HTERT RPE-1 (cell line): ENCODE measurements around the gene ZWILCH.

ENCODE experiments used
- in situ Hi-C: fragments of 300-500 bp; cut with MboI; formaldehyde crosslinking; loops from 4 replicates; pipeline ENCODE4 v1.14.3; 2020; ENCODE audit warnings: low sequenced_read_pairs

Gene ZWILCH

DNA sequence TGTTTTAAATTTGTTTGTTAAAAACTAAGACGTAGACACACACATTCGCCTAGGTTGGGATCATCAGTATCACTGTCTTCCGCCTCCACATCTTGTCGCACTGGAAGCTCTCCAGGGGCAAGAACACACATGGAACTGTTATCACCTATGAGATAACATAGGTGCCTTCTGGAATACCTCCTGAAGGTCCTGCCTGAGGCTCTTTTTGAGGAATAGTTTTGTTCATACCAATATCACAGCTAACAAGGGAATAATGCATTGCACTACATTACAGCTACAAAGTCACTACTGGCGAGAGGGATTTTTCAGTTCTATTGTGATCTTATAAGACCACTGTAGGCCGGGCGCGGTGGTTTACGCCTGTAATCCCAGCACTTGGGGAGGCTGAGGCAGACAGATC is 29.9 kb downstream of the ZWILCH start:
- in situ Hi-C loops, result no loop called here

DNA sequence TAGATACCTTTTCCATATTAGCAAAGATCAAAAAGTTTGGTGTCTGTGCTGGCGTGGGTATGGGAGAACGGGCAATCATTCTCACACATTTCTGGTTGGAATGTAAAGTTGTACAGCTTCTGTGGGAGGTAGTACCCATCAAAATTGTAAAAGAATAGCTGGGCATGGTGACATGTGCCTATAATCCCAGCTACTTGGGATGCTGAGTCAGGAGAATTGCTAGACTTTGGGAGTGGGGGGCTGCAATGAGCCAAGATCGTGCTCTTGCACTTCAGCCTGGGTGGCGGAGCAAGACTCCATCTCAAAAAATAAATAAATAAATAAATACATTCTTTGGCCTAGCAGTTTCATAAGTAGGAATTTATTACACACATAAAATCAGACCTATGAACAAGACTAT is 37.8 kb downstream of the ZWILCH start:
- in situ Hi-C loops, result no loop called here

DNA sequence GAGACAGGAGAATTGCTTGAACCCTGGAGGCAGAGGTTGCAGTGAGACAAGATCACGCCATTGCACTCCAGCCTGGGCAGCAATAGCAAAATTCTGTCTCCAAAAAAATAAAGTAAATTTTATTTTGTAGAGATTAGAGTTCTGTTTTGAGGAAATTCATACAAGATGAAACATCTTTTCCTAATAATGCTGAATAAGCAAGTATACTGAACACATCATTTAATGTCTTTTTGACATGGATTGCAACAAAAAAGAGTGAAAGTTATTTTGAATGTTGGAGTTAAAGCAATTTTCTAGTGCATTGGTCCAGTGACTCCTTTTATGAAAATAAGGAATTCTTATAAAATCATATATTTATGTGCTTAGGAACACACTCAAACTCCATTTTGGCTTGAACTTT is 40.1 kb downstream of the ZWILCH start:
- in situ Hi-C loops, result no loop called here

DNA sequence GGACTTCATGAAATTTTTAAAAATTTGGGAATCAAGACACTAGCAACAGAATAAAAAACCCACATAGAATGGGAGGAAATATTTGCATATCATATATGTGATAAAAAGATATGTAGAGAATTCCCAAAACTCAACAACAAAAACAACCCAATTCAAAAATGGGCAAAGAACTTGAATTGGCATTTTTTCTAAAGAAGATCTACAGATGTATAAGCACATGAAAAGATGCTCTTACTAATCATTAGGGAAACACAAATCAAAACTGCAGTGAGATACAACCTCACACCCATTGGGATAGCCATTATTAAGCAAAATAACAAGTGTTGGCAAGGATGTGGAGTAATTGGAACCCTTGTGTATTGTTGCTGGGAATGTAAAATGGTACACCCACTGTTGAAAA is 50.6 kb downstream of the ZWILCH start:
- in situ Hi-C loops, result no loop called here

DNA sequence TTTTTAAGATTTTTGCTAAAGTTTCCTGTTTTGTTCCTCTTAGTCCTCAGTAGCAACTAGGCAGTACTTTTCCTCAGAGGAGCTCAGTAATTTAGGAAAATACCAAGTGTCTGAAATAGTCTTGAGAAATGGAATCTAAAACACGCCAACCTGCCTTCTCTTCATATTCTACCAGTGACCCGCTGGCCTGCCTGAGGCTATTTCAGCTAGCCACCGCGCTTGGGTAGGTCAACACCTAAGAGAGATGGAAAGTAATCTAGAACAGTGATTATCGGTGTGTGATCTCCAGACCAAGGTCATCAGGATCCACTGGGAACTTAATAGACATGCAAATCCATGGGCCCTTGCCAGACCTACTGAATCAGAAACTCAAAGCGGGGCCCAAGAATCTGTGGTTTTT is 53.1 kb downstream of the ZWILCH start:
- in situ Hi-C loops, result no loop called here

DNA sequence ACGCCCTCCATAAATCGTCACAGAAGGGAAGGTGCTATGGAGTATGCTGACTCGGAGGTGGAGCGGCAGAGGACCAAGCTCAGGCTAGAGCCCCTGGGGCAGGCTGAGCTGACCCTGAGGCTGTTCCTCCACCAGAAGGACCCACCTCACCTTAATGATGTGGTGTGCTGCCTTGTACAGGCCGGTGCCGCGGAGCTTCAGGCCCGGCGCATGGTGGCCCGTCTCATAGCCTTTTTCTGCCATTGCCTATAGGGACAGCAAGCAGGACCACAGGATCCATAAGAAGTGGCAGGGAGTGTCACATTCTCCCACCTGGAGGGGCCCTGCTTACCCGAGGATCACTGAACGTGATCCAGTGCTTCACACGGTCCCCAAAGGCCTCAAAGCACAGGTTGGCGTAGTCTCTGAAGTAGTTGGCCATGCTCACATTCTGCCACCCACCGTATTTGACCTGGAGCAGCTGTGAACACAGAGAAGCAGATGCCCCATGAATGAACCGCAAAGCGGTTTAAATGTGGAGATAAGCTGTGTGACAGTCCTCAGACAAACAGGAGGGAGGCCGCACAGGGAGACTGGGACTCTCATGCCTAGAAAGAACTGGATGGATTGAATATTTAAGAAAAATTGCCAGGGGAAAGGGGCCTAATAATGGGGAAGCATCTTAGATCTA is 55.9 kb downstream of the ZWILCH start:
- in situ Hi-C loops, result no loop called here

DNA sequence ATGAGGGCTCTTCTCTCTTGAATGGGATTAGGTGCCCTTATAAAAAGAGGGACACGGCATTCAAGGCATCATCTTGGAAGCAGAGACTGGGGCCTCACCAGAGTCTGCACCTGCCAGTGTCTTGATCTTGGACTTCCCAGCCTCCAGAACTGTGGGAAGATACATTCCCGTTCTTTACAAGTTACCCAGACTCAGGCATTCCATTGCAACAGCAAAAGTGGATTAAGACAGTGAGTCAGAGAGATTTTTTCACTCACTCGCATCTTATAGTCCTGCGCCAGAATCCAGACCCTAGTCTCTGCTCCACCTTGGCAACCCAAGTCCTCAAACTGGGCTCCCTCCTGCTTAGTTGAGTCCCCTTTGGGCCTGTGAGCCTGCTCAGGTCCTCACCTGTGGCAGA is 58.0 kb downstream of the ZWILCH start:
- in situ Hi-C loops, result no loop called here

DNA sequence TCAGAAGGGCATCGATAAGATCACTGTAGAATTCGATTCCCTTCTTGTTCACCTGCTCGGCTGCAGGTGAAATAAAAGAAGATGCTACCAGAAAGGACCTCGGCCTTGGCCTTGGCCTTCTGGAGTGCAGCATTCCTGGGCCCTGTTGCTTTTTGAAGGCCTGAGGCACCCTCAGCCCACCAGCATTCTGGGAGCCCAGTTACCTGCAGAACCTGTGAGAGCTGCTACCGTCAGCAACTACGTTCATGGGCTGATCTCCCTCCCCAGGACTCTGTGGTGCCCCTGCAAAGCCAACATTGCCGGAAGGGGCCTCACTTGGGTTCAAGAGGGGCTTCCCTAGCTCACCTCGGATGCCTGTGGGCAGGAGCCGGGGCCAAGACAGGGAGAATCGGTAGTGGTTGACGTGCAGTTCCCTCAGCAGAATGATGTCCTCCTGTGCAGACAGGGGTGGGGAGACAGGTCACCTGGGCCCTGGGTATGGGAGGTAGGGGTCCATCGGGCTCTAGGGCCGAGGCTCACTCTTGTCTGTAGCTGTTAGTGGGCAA is 58.5 kb downstream of the ZWILCH start:
- in situ Hi-C loops, result no loop called here

DNA sequence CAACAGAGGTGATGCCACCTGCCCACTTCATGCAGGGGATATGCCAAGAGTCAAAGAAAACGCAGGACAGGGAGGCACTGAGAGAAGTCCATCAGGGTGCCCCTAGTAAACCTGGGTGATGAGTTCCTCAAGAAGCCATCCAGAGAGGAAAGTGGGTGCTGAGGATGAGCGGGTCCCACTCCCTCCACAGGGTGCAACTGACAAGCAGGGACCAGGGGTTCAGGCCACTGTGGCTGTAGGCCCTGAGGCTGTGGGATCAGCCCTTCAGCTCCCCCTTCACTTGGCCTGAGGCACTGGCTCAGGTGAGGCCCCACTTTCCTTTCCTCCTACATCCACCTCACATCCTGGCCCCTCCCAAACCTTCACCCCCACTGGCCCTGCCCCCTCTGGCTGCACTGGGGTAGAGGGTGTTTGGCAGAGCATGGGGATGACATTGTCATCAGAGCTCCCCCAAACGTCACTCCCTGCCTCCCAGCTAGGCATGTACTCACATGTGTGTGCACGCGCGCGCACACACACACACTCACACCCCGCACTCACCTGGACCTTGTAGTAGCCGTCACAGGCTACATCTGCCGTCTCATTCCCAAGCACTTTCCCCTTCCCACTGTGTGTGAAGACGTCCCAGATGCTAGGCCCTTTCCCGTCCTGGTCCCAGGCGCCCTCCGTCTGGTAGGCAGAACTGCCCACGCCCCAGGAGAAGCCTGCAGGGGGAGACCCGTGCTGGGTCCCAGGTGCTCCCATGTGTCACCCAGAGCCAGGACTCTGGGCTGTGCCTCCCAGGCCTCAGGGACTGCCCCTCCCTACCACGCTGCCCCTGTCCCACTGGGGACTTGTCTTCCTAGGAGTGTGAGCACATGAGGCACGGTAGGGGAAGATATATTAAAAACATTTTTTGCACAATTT is 59.3 kb downstream of the ZWILCH start:
- in situ Hi-C loops, result no loop called here

DNA sequence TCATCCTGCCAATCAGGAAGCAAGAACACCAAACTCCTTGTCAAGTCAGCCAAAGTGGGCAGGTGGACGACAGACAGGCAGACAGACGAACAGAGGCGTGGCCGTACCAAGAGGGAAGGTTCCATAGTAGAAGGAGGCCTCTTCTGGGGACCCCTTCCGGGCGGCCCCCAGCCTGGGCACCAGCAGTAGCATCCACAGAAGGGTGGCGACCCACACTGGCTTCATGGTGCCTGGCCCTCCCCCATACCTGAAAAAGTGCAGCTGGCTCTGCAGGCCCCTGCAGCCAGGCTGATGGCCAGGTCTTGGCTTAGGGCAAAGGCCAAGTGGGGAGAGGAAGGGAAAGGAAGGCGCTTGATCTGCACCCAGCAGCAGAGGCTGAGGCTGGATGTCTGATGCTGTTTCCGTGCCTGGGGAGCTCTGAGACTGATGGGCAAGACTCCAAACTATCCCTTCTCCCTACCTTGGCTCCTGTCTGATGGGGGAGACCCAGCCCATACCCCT is 60.1 kb downstream of the ZWILCH start:
- in situ Hi-C loops, result no loop called here

DNA sequence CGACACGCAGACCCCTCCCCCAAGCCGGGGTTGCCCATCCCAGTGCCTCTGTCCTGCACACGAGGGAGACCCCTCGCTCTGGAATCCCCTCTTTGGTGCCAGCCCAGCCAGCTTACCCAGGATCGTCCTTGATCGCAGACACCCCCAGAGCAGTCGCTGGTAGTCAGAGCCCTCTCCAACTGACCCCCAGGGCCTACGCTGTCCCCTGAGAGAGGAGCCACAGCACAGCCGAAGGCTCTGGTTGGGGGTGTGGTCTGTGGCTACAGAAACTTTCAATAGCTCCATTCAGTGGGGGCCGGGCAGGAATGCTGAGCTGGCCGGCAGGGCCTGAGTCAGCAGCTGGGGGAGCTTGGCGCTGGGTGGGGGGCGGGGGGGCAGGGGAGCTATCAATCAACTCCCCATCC is 60.6 kb downstream of the ZWILCH start, which contains the start of gene LCTL:
Gene LCTL, minus strand, starts transcription at position 258 of the 404 bp plus-strand sequence. CDS start 633 bp downstream, outside the sequence.
- in situ Hi-C loops, result no loop called here

DNA sequence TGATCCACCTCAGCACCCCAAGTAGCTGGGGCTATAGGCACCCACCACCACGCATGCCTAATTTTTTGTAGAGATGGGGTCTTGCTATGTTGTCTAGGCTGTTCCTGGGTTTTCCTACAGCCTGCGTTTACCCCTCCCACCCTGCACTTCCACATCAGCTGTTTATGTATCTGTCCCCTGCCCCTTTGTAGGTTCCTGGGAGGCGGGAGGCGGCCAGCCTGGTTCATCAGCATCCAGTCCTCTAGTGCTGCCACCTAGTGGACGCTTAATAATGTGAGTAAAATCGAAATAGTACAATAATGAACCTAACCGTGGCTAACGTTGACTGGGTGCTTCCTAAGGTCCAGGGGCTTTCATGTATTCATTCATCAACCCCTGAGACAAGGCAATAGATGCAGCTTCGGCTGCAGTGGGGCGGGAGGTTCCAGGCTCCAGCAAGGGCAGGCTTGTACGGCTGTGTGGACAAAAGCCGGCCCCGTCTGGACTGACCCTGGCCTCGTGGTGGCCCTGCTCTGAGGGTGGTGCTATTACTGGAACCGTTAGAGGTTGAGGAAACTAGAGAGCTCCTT is 61.9 kb downstream of the ZWILCH start:
- in situ Hi-C loops, result no loop called here

DNA sequence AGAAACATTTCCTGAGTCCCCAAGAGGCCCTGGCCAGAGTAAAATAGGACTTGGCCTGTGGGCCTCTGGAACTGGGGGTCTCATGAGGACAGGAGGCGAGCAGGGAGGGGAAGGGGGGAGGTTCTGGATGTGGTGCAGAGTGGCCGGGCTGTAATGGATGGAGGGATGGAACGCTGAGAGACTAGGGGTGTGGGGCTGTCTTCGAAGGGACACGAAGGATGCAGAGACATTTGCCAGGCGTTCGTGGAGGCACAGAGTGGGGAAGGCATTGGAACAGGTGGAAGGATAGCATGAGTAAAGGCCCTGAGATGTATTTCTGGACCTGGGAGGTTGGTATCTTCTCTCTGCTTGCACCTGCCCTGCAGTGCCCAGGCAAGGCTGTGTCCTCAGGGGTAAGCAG is 62.8 kb downstream of the ZWILCH start:
- in situ Hi-C loops, result no loop called here

DNA sequence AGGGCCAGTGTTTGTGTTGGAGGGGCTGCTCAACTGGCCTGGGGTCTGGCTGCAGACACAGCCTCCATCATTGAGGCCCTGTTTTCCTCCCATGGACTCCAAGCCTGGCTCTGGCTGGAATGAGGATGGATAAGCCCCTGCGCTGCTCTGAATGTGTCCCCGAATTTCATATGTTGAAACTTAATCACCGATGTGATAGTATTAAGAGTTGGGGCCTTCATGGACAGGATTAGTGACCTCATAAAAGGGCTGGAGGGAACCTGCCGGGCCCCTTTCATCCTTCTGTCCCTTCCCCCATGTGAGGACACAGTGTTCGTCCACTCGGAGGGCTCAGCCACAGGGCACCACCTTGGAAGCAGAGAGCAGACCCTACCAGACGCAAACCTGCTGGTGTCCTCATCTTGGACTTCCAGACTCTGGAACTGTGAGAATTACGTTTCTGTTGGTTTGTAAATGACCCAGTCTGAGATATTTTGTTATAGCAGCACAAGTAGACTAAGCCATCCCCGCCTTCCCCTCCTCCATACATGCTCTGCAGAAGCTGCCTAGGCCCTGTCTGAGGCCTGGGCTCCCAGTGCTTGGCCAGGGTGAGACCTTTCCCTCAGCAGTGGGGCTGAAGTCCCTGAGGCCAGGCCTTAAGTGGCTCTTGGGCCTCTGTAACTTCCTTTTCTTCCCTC is 64.5 kb downstream of the ZWILCH start:
- in situ Hi-C loops, result no loop called here

DNA sequence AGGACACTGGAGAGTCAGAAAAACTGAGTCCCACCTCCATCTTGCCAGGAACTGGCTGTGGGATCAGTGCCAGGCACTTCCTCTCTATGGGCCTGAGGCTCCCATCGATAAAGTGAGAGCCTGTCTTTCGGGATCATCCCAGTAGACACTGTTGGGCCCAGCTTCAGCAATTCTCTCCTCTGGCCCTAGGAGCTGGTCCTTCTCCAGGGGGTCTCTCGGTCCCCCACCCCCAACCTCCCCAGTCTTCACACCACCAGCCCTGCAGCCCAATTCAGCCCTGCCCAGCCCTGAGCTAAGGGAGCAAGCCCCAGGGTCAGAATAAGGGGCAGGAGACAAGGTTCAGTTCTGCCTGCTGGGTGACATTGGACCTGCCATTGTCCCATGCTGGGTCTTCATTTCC is 65.2 kb downstream of the ZWILCH start:
- in situ Hi-C loops, result no loop called here

DNA sequence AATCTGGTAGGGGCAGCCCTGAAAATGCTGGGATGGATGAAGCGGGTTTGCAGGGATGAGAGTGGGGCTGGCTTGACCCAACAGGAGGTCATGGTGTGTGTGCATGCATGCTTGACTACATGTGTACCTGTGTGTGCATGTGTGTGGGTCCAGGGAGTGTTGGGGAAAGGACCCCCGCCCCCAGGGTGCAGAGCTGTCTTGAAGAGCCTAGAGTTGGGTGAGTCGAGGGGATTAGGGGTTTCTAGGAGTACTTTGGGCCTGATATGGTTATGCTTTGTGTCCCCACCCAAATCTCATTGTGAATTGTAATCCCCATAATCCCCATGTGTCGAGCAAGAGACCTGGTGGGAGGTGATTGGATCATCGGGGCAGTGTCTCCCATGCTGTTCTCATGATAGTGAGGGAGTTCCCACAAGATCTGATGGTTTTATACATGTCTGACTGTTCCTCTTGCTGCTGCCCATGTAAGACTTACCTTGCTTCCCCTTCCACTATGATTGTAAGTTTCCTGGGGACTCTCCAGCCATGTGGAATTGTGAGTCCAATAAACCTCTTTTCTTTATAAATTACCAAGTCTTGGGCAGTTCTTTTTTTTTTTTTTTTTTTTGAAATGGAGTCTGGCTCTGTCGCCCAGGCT is 65.8 kb downstream of the ZWILCH start:
- in situ Hi-C loops, result no loop called here

DNA sequence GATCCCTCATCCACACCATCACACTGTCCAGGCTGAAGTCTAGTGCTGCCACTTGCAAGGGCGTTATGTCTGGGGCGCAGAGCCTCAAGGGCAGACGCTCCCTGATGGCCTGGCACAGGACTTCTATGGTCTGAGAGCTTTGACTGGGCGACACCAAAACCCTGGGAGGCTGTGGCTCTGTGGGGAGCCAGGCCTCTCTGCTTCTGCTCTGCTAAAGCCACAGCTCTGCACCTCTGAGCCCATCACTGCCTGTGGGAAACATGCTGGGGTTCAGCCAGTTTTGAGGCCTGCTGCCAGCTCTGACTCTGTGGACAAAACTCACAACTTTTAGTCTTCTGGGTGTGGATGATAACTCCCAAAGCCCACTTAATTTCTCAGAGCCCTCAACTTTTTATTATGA is 67.0 kb downstream of the ZWILCH start:
- in situ Hi-C loops, result no loop called here

DNA sequence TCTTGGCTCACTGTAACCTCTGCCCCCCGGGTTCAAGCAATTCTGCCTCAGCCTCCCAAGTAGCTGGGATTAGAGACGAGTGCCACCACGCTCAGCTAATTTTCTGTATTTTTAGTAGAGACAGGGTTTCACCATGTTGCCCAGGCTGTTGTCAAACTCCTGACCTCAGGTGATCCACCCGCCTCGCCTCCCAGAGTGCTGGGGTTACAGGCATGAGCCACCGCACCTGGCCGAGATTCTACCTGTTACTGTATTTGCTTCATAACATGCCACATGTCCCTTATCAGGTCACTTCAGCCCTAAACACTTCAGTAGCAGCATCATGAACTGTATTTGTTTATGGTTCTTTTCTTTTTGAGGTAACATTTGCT is 68.2 kb downstream of the ZWILCH start:
- in situ Hi-C loops, result no loop called here

DNA sequence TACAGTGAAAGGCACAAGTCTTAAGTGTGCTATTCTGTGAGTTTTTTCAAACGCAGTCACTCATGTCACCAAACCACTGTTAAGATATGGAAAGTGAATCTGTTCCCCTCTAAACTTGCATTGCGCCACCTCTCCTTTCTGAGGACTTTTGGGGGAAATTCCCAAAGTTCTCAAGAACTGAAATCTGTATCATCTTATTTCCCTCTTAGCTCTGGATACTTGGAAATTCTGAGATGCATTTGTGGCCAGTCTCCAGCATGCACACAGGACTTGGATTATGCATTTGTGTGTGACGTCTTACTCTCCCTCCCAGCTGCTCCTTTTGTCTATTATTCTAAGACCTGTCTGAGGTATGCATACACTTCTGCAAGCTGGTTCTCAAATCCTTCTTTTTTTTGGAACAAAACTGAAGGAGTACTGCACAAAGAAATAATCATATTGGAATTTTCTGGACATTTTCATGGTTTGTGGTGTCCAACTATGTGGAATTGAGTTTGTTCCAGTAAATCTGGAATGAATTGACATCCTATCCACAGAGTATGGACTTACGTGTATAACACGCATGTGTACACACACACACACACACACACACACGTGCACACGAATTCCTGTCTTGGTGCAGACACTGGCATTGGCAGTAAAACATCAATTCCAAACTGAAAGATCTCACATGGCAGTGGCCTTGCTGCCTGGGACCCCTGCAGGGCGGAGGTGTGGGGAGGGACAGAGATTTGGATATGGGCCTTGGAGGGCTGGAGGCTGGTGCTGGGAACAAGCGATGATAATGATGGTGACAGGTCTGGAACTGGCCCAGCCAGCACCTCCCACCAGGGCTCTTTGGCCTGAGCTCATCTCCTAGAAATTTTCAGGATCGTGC is 68.8 kb downstream of the ZWILCH start:
- in situ Hi-C loops, result no loop called here

DNA sequence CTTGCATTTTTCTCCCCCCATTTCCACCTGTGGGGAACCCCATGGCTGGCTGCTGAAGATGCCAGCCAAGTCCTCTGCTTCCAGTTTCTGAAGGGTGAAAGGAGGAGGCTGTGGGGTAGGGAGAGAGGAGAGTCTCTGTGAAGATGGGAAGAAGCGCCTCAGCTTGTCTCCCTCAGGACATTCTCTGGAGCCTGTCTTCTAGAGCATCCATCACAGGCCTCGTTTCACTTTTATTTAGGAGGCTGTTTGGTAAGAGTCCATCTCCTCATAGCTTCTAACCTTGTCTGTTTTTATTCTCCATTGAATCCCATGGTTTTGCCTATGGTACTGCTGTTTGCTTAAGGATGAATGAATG is 69.4 kb downstream of the ZWILCH start:
- in situ Hi-C loops, result no loop called here
